ENCODE results near the gene DISC1.
A peak's percentile ranks its signal among the peaks of the same experiment; 100 is the strongest.
"Not testable (repeated sequence)": the region's sequence is repeated elsewhere in the genome, so short reads cannot be mapped to it uniquely, and the experiment has no call there.

DISC1 gene

GRCh38 chr1:231626535-231626950 lies at the start of gene DISC1:
Gene DISC1 (plus strand): TSS chr1:231626790. CDS start chr1:231626868, 78 bp downstream.
- peak; percentile 50 for DNase-seq (ENCODE audit: low read depth, low spot score)

- DNase-seq (ENCODE audit: low read depth, low spot score) = no peak
Observed at GRCh38 chr1:231576804-231577718, 49.5 kb upstream of the DISC1 start.

- no peak for DNase-seq (ENCODE audit: low read depth, low spot score)
Observed at GRCh38 chr1:231580874-231581273, 45.7 kb upstream of the DISC1 start.

- no peak for DNase-seq (ENCODE audit: low read depth, low spot score)
Observed at GRCh38 chr1:231581859-231582258, 44.7 kb upstream of the DISC1 start.

GRCh38 chr1:231583376-231583775 lies 43.2 kb upstream of the DISC1 start:
- DNase-seq (ENCODE audit: low read depth, low spot score) = no peak

GRCh38 chr1:231584117-231584516 lies 42.5 kb upstream of the DISC1 start:
- no peak for DNase-seq (ENCODE audit: low read depth, low spot score)

- no peak for DNase-seq (ENCODE audit: low read depth, low spot score)
Observed at GRCh38 chr1:231584921-231585320, 41.7 kb upstream of the DISC1 start.

- DNase-seq (ENCODE audit: low read depth, low spot score) = peak; percentile 20
Observed at GRCh38 chr1:231590453-231591198, 36.0 kb upstream of the DISC1 start.

- DNase-seq (ENCODE audit: low read depth, low spot score) = no peak
Observed at GRCh38 chr1:231591466-231591865, 35.1 kb upstream of the DISC1 start.

GRCh38 chr1:231592809-231593208 lies 33.8 kb upstream of the DISC1 start:
- no peak for DNase-seq (ENCODE audit: low read depth, low spot score)

- not testable (repeated sequence) for DNase-seq (ENCODE audit: low read depth, low spot score)
Observed at GRCh38 chr1:231593264-231593663, 33.3 kb upstream of the DISC1 start.

- no peak for DNase-seq (ENCODE audit: low read depth, low spot score)
Observed at GRCh38 chr1:231594123-231594522, 32.5 kb upstream of the DISC1 start.

GRCh38 chr1:231594749-231595148 lies 31.8 kb upstream of the DISC1 start:
- DNase-seq (ENCODE audit: low read depth, low spot score) = no peak

- no peak for DNase-seq (ENCODE audit: low read depth, low spot score)
Observed at GRCh38 chr1:231596337-231596791, 30.2 kb upstream of the DISC1 start.

GRCh38 chr1:231597971-231598370 lies 28.6 kb upstream of the DISC1 start:
- no peak for DNase-seq (ENCODE audit: low read depth, low spot score)

GRCh38 chr1:231600458-231600976 lies 26.1 kb upstream of the DISC1 start:
- no peak for DNase-seq (ENCODE audit: low read depth, low spot score)

- no peak for DNase-seq (ENCODE audit: low read depth, low spot score)
Observed at GRCh38 chr1:231601824-231602672, 24.5 kb upstream of the DISC1 start.

- DNase-seq (ENCODE audit: low read depth, low spot score) = no peak
Observed at GRCh38 chr1:231602673-231602984, 24.0 kb upstream of the DISC1 start.

GRCh38 chr1:231603598-231604275 lies 22.9 kb upstream of the DISC1 start:
- DNase-seq (ENCODE audit: low read depth, low spot score) = no peak

GRCh38 chr1:231604276-231604621 lies 22.3 kb upstream of the DISC1 start:
- DNase-seq (ENCODE audit: low read depth, low spot score) = no peak
